NCI-H187 (cell line): ENCODE measurements around the gene FGF10.

ENCODE experiments used
- DNase-seq, 2 experiments: peaks; one replicate each; lab custom pipeline; 2025; lab: John Stamatoyannopoulos, UW

The FGF10 gene

GRCh38 chr5:44257221-44257620, 132.0 kb downstream of the FGF10 start:
- no peak for DNase-seq
